ENCODE measurements around the gene GFRAL.
A peak's percentile ranks its signal among the peaks of the same experiment; 100 is the strongest.

GFRAL gene

GRCh38 chr6:55405474-55406235 is 78.4 kb downstream of the GFRAL start:
- no peak overlapping the region for H3K4me3 ChIP-seq (ENCODE audit: low read length)
- no peak for DNase-seq (ENCODE audit: low read depth, low spot score)

DNA sequence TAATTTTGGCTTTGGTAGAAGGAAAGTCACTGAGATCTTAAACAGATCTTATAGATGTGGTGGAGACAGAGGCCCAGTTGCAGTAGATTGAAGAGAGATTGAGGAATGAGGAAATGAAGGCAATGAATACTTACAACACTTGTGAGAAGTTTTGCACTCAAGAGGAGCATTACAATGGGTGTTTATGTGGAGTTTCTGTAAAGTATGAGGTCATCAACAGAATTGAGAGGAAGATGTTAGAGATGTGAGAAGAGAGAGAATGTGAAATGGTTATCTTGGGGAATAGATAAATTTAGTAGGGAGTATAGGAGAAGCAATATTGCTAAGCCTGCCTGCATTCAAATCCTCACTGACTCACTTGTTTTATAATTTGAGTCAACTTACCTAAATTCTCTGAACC is 83.4 kb downstream of the GFRAL start:
- H3K4me3 ChIP-seq (ENCODE audit: low read length), result no peak overlapping the region
- no peak for DNase-seq (ENCODE audit: low read depth, low spot score)

DNA sequence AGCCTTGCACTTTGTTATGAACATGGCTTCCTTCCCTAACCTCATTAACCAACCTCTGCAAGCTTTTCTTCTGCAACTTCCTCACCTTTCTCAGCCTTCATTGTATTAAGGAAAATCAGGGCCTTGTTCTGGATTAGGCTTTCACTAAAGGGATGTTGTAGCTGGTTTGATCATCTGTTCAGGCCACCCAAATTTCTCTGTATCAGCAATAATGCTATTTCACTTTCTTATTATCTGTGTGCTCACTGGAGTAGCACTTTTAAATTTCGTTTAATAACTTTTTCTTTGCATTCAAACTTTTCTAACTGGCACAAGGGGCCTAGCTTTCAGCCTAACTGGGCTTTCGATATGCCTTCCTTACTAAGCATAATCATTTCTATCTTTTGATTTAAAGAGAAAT is 96.7 kb downstream of the GFRAL start:
- no peak overlapping the region for H3K4me3 ChIP-seq (ENCODE audit: low read length)
- no peak for DNase-seq (ENCODE audit: low read depth, low spot score)

DNA sequence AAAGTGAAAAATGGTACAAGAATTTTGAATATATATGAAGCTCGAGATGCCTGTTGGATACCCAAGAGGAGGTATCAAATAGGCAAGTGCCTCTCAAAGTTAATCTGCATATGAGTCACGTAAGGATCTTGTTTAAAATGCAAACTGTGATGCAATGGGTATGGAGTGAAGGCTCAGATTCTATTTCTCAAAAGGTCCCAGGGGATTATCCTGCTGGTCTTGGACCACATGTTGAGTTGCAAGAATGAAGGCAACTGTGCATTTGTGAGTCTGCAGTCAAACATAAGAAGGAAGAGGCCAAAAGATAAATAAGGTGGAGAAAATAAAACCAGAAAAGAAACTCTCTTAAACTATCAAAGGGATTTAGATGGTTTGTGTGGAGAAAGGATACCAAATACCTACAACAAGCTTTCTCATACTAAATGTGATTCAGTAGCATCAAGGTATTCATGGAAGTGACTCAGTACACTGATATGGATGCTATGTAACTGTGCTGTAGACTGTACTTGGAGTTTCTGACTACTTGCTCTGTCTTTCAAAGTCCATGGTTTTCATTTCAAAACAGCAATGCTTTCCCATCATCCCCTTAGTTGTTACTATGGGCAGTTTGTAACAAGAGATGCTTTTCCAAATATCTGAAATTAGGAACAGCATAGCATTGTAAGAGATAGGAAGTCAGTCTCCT is 106.3 kb downstream of the GFRAL start:
- no peak for DNase-seq (ENCODE audit: low read depth, low spot score)
- H3K4me3 ChIP-seq (ENCODE audit: low read length), result no peak overlapping the region

DNA sequence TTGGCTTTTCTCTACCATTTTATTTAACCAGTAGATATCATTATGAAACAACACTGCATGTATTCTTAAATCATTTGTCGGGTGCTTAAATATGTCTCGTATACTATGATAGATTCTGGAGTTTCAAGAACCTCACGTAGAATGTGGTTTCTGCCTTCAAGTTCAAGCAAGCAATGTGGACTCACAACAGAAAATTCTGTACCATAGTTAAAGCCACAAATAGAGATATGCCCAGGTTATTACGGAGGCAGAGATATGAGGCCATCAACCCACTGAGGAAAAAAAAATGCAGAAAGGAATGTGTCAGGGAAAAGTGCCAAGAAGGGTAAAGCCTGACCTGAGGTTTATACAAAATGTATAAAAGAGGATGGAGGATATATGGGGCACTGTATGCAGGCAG is 109.9 kb downstream of the GFRAL start:
- no peak overlapping the region for H3K4me3 ChIP-seq (ENCODE audit: low read length)
- DNase-seq (ENCODE audit: low read depth, low spot score), result no peak

DNA sequence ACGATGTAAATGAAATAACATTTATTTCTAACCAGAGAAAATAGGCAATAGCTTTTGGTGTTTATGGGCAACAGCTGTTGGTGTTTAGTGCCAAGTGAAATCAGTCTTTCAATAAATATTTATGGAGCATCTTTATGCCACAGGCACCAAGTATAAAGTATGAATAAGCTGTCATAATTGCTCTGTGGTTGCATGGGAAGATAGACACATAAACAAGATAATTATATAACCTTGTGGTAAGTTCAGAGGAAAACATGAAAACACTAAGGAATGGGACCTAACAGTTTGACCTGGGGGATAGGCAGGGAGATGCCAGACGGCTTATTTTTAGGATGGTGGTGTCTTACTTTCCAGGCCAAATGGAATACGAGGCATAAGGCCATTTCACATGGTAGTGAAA is 110.9 kb downstream of the GFRAL start:
- no peak overlapping the region for H3K4me3 ChIP-seq (ENCODE audit: low read length)
- no peak for DNase-seq (ENCODE audit: low read depth, low spot score)

DNA sequence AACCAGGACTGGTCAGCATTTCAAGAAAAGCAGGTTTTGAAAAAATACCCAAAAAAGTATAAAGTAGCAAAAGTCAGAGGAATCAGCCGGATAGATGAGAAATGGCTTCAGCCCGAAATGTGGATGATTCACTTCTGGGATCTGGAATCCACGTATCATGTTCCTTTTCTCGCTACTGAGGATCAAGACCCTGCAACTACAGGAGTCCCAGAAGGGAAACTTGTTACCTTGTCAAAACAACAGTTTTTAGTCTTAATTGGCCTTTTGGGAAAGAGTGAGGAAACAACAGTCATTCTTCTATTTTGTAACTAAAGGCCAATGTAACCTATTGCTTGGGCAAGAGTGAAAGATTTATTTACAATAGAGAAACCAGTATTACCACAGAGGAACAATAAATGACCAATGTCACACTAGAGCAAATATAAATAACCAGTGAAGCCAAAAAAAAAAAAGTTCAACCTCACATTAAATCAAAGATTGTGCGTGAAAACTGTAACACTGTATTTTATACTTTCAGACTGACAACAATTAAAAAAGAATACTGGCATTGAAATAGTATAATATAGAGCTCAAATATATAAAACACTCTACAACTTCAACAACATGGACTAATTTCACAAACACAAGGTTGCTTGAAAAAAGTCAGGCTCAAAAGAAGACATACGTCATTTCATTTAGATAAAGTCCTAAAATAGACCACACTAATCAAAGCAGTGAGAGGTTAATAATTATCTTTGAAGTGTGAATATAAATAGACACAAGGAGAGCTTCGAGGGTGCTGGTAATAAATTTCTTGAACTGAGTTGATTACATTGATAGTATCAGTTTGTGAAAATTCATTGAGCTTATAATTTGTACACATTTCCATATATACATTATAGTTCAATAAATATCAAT is 116.2 kb downstream of the GFRAL start:
- no peak for DNase-seq (ENCODE audit: low read depth, low spot score)
- H3K4me3 ChIP-seq (ENCODE audit: low read length), result no peak overlapping the region

- peak; percentile 12 for DNase-seq (ENCODE audit: low read depth, low spot score)
- H3K4me3 ChIP-seq (ENCODE audit: low read length), result no peak overlapping the region
These were observed 118.5 kb downstream of the GFRAL start for GRCh38 chr6:55445648-55446204.

DNA sequence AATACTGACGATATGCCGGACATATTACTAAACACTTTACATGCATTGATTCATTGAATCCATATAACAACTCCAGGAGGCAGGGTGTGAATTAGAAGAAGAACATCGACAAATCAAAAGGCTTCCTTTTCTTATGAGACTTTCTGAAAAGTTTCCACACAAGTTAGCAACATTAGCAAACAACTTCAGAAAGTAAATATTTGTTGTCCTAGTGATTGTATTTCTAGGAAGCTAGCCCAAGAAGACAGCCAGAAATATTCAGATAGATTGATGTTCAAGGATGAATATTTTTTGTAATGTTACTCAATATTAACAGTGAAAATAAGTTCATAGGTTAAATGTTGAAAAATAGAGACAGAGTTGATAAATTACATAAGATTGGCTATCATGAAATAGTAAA is 120.6 kb downstream of the GFRAL start:
- no peak overlapping the region for H3K4me3 ChIP-seq (ENCODE audit: low read length)
- DNase-seq (ENCODE audit: low read depth, low spot score), result no peak

- no peak overlapping the region for H3K4me3 ChIP-seq (ENCODE audit: low read length)
- no peak for DNase-seq (ENCODE audit: low read depth, low spot score)
These were observed 121.2 kb downstream of the GFRAL start for GRCh38 chr6:55448451-55448850.

DNA sequence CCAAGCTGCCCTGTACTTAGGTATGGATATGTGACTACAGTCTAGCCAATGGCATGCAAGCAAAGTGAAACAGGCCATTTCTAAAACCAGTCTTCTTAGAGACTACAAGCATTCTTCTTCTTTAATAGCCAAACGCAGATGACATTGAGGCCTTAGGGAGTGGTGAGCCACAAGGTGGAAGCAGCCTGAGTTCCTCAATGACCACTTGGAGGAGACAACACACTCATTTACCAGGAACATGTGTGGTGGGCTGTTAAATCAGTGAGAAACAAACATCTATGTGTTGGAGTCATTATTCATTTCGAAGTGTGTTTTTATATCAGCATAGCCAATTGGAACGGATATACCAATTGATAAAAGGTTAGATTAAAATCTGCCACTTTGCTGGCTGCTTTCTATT is 122.0 kb downstream of the GFRAL start:
- no peak for DNase-seq (ENCODE audit: low read depth, low spot score)
- no peak overlapping the region for H3K4me3 ChIP-seq (ENCODE audit: low read length)

- no peak for DNase-seq (ENCODE audit: low read depth, low spot score)
- no peak overlapping the region for H3K4me3 ChIP-seq (ENCODE audit: low read length)
These were observed 122.7 kb downstream of the GFRAL start for GRCh38 chr6:55450005-55450404.
